Fibroblast of skin of abdomen (primary cell): ENCODE results near the gene CA5A.
"Not testable (repeated sequence)": the region's sequence is repeated elsewhere in the genome, so short reads cannot be mapped to it uniquely, and the experiment has no call there.

Source experiments
- DNase-seq: peaks from one replicate; pipeline ENCODE4 v3.0.0-alpha.2; 2013

The CA5A gene

GRCh38 chr16:87894005-87894404 is 42.3 kb downstream of the CA5A start:
- peak; percentile 32 for DNase-seq

- no peak for DNase-seq
Observed at GRCh38 chr16:87891764-87892163, 44.6 kb downstream of the CA5A start.

- not testable (repeated sequence) for DNase-seq
Observed at GRCh38 chr16:87889762-87890161, 46.6 kb downstream of the CA5A start.

- not testable (repeated sequence) for DNase-seq
Observed at GRCh38 chr16:87888346-87888745, 48.0 kb downstream of the CA5A start.

GRCh38 chr16:87887931-87888330 is 48.4 kb downstream of the CA5A start:
- not testable (repeated sequence) for DNase-seq

- DNase-seq = not testable (repeated sequence)
Observed at GRCh38 chr16:87885371-87885967, 50.9 kb downstream of the CA5A start.

GRCh38 chr16:87882436-87883019 is 53.8 kb downstream of the CA5A start:
- DNase-seq = no peak

- DNase-seq = no peak
Observed at GRCh38 chr16:87881324-87882200, 54.8 kb downstream of the CA5A start.

- no peak for DNase-seq
Observed at GRCh38 chr16:87880117-87880696, 56.1 kb downstream of the CA5A start.

- not testable (repeated sequence) for DNase-seq
Observed at GRCh38 chr16:87879411-87880013, 56.8 kb downstream of the CA5A start.

GRCh38 chr16:87878704-87879103 is 57.6 kb downstream of the CA5A start:
- no peak for DNase-seq

- DNase-seq = no peak
Observed at GRCh38 chr16:87877942-87878507, 58.3 kb downstream of the CA5A start.

GRCh38 chr16:87874639-87875427 is 61.5 kb downstream of the CA5A start:
- DNase-seq = no peak

- DNase-seq = peak; percentile 97
Observed at GRCh38 chr16:87870418-87871291, 65.7 kb downstream of the CA5A start.

GRCh38 chr16:87869879-87870417 is 66.4 kb downstream of the CA5A start:
- DNase-seq = not testable (repeated sequence)

- peak; percentile 90 for DNase-seq
Observed at GRCh38 chr16:87869061-87869878, 67.1 kb downstream of the CA5A start, which contains the start of gene SLC7A5. Gene SLC7A5 (minus strand): TSS chr16:87869507. CDS start chr16:87869422, 85 bp downstream.

GRCh38 chr16:87868254-87869029 is 67.9 kb downstream of the CA5A start:
- peak; percentile 82 for DNase-seq

GRCh38 chr16:87865902-87866555 is 70.3 kb downstream of the CA5A start:
- DNase-seq = not testable (repeated sequence)
